22Rv1 (cell line): Measurements from ENCODE around the gene NPC2.

Experiments
- H3K27ac ChIP-seq: fragments of 450-650 bp; 2 replicates; pipeline ENCODE4 v1.5.1; 2017
- CTCF ChIP-seq: fragments of 450-650 bp; IDR thresholded peaks from 2 replicates; pipeline ENCODE4 v1.5.1; 2017; ENCODE audit warnings: mild to moderate bottlenecking
- ZFX ChIP-seq: fragments of 450-650 bp; IDR thresholded peaks from 2 replicates; pipeline ENCODE4 v1.6.1; 2017; ENCODE audit warnings: antibody characterized with exemption, borderline replicate concordance

Gene NPC2

GRCh38 chr14:74482571-74482970 lies 10.5 kb downstream of the NPC2 start:
- TF ChIP-seq CTCF = no peak
- TF ChIP-seq ZFX = no peak
- no peak overlapping the region for H3K27ac ChIP-seq

GRCh38 chr14:74480046-74480445 lies 13.1 kb downstream of the NPC2 start:
- no peak overlapping the region for H3K27ac ChIP-seq
- TF ChIP-seq ZFX (no peak), CTCF (no peak)

GRCh38 chr14:74478996-74479635 lies 14.0 kb downstream of the NPC2 start:
- no peak overlapping the region for H3K27ac ChIP-seq
- TF ChIP-seq ZFX (no peak), CTCF (peak; percentile 85)

- TF ChIP-seq ZFX (no peak), CTCF (no peak)
- no peak overlapping the region for H3K27ac ChIP-seq
Measured at GRCh38 chr14:74476607-74477006, 16.5 kb downstream of the NPC2 start.

GRCh38 chr14:74476107-74476506 lies 17.0 kb downstream of the NPC2 start:
- H3K27ac ChIP-seq = no peak overlapping the region
- TF ChIP-seq ZFX = no peak
- no peak for TF ChIP-seq CTCF

- H3K27ac ChIP-seq = no peak overlapping the region
- TF ChIP-seq ZFX (no peak), CTCF (no peak)
Measured at GRCh38 chr14:74475678-74476077, 17.4 kb downstream of the NPC2 start.

GRCh38 chr14:74474376-74474775 lies 18.7 kb downstream of the NPC2 start:
- TF ChIP-seq ZFX (no peak), CTCF (no peak)
- H3K27ac ChIP-seq = no peak overlapping the region
